K562 (cell line): ENCODE results near the gene CSNK1G2. TPM values are rescaled to one million over a fixed set of nuclear protein-coding genes. Genes with fewer than 3 reads are reported as not detected.

Experiments
- ATAC-seq: fragments of 200-7000 bp; cut with Tn5 transposase; 3 replicates; pipeline ENCODE4 v1.9.1; 2020; ENCODE audit warnings: moderate library complexity
- BruUV-seq: library from RNA; stranded (reverse); fragments of 400-500 nt; replicated peaks from 2 replicates; lab custom pipeline; 2021; lab: Mats Ljungman, UMichigan
- CTCF ChIA-PET: fragments of 300-600 bp; formaldehyde crosslinking; extraction: SDS; loops from one replicate; lab custom pipeline; 2021; ENCODE audit warnings: low intra/inter-chr PET ratio; lab: Yijun Ruan, JAX
- POLR2A ChIA-PET: fragments of 300-600, 350-650 bp; sonication (Branson Sonifier 250); formaldehyde crosslinking; extraction: SDS; loops from one replicate; lab custom pipeline; 2021; ENCODE audit warnings: antibody characterized with exemption, inconsistent platforms; lab: Yijun Ruan, JAX
- DNase-seq, 4 experiments: peaks; one replicate each; pipeline versions ENCODE4 v3.0.0 to v3.0.0-alpha.2; 2011 to 2018; ENCODE audit warnings: low spot score in 3 of 4, mixed read lengths in 3 of 4; ENCODE audit errors: extremely low read depth in 1 of 4
- FAIRE-seq: peaks from 2 replicates; lab custom pipeline; 2011; peaks lifted over from hg19 to GRCh38; lab: Jason Lieb, UNC
- H2AFZ ChIP-seq: 2 replicates; pipeline ENCODE4 v1.6.0; 2011; ENCODE audit warnings: low read depth, low read length, control low read depth, inconsistent platforms
- H3K27ac ChIP-seq: fragments of 200-600 bp; 3 replicates; pipeline ENCODE4 v1.8.0; 2011; ENCODE audit warnings: low read depth, mild to moderate bottlenecking, control low read depth, inconsistent platforms, low read length, moderate library complexity, mixed read lengths; ENCODE audit errors: extremely low read depth
- H3K27me3 ChIP-seq, 2 experiments: fragments of 300-600 bp in 1 of 2; 2 replicates in 1 of 2; 3 replicates in 1 of 2; pipeline versions ENCODE4 v1.6.0 to v1.8.0; 2011; ENCODE audit warnings: inconsistent platforms in 2 of 2, low read length in 2 of 2, mild to moderate bottlenecking in 1 of 2, mixed read lengths in 1 of 2, moderate library complexity in 1 of 2; ENCODE audit not compliant: control insufficient read depth in 2 of 2, insufficient read depth in 2 of 2
- H3K36me3 ChIP-seq: fragments of 300-600 bp; 3 replicates; pipeline ENCODE4 v1.8.0; 2011; ENCODE audit warnings: mild to moderate bottlenecking, low read length, inconsistent platforms; ENCODE audit not compliant: control insufficient read depth, insufficient read depth
- H3K4me1 ChIP-seq, 2 experiments: fragments of 200-600 bp in 1 of 2; replicated peaks in 1 of 2; 2 replicates in 1 of 2; 3 replicates in 1 of 2; pipeline versions ENCODE4 v1.5.1 to v1.8.0; 2011; ENCODE audit warnings: inconsistent platforms in 2 of 2, low read length in 2 of 2, mild to moderate bottlenecking in 1 of 2, mixed read lengths in 1 of 2, moderate library complexity in 1 of 2; ENCODE audit not compliant: control insufficient read depth in 2 of 2, insufficient read depth in 2 of 2
- H3K4me2 ChIP-seq: 2 replicates; pipeline ENCODE4 v1.6.1; 2011; ENCODE audit warnings: low read length, control low read depth, inconsistent platforms, mixed read lengths; ENCODE audit not compliant: insufficient read depth
- H3K4me3 ChIP-seq: fragments of 200-600 bp; sonication (generic), shearing (Covaris generic); 2 replicates; pipeline ENCODE4 v1.5.1; 2016; ENCODE audit warnings: control low read depth, inconsistent platforms
- H3K79me2 ChIP-seq: fragments of 200-600 bp; 3 replicates; pipeline ENCODE4 v1.8.0; 2011; ENCODE audit warnings: low read length, inconsistent platforms; ENCODE audit not compliant: control insufficient read depth, insufficient read depth
- H3K9ac ChIP-seq, 2 experiments: 2 replicates each; pipeline versions ENCODE4 v1.6.0 to v1.6.1; 2011; ENCODE audit warnings: low read depth in 2 of 2, low read length in 2 of 2, control low read depth in 1 of 2, inconsistent platforms in 1 of 2, mild to moderate bottlenecking in 1 of 2, mixed read lengths in 1 of 2; ENCODE audit not compliant: insufficient read depth in 1 of 2
- H3K9me1 ChIP-seq: one replicate; pipeline ENCODE4 v1.6.0; 2011; ENCODE audit warnings: inconsistent platforms, mild to moderate bottlenecking, low read length, moderate library complexity; ENCODE audit not compliant: control insufficient read depth, insufficient read depth
- H3K9me3 ChIP-seq: replicated peaks from 2 replicates; pipeline ENCODE4 v1.5.1; 2011; ENCODE audit warnings: low read depth, low read length, inconsistent platforms; ENCODE audit not compliant: control insufficient read depth, insufficient read depth
- H4K20me1 ChIP-seq: replicated peaks from 2 replicates; pipeline ENCODE4 v1.6.1; 2011; ENCODE audit warnings: low read length, inconsistent platforms, mixed read lengths; ENCODE audit not compliant: control insufficient read depth, insufficient read depth
- ATF7 ChIP-seq: fragments of 450-650 bp; IDR thresholded peaks from 2 replicates; pipeline ENCODE4 v1.7.1; 2014; ENCODE audit warnings: mild to moderate bottlenecking, moderate library complexity
- C11orf30 ChIP-seq: fragments of 450-650 bp; IDR thresholded peaks from 2 replicates; pipeline ENCODE4 v1.6.1; 2016; ENCODE audit warnings: low read depth, mild to moderate bottlenecking
- CBX5 ChIP-seq: IDR thresholded peaks from 2 replicates; pipeline ENCODE4 v1.6.1; 2014; ENCODE audit warnings: low read depth, borderline replicate concordance
- HDAC2 ChIP-seq: fragments of 450-650 bp; IDR thresholded peaks from 2 replicates; pipeline ENCODE4 v1.6.1; 2016; ENCODE audit warnings: mild to moderate bottlenecking
- PHF21A ChIP-seq: fragments of 450-650 bp; IDR thresholded peaks from 2 replicates; pipeline ENCODE4 v1.6.1; 2017; ENCODE audit warnings: low read depth, borderline replicate concordance
- YY1 ChIP-seq, 3 experiments: IDR thresholded peaks; 2 replicates each; pipeline ENCODE4 v1.6.1; 2011; ENCODE audit warnings: low read length in 2 of 3, mild to moderate bottlenecking in 2 of 3, moderate library complexity in 2 of 3, borderline replicate concordance in 1 of 3, control low read depth in 1 of 3, low read depth in 1 of 3; ENCODE audit not compliant: insufficient read depth in 3 of 3, insufficient replicate concordance in 2 of 3, control insufficient read depth in 1 of 3, insufficient read length in 1 of 3; ENCODE audit errors: extremely low read depth in 1 of 3
- WGBS: fragments of 100-300 bp; shearing (Covaris generic); methylation state at CpG from one replicate; pipeline ENCODE4 v1.1.6; 2016; ENCODE audit warnings: low coverage, mixed read lengths; ENCODE audit not compliant: insufficient coverage; ENCODE audit errors: missing lambda C conversion rate; 5-methylcytosine and 5-hydroxymethylcytosine counted together
- in situ Hi-C: fragments of 300-500 bp; cut with MboI; formaldehyde crosslinking; loops from 4 replicates; pipeline ENCODE4 v1.15.0; 2018; ENCODE audit warnings: inconsistent platforms, mixed read lengths
- intact Hi-C: fragments of 100-400 bp; cut with micrococcal nuclease; formaldehyde crosslinking; loops from 2 replicates; pipeline ENCODE4 v1.14.2; 2022
- polyA plus RNA-seq, 8 experiments: library from polyadenylated mRNA; depleted of rRNA in 4 of 8; stranded (reverse) in 5 of 8; unstranded in 3 of 8; fragments of >200 nt; fragmentation: Nextera tagmentation in 2 of 8; fragmentation: Illumina TruSeq in 1 of 8; extraction: Ambion mirVana in 2 of 8; extraction: Trizol in 1 of 8; gene quantifications; 2 replicates each; pipeline versions ENCODE4 v1.2.1 to v1.2.3, GENCODE V29; 2011 to 2014; ENCODE audit warnings: inconsistent platforms in 1 of 8, missing spikeins in 1 of 8
- total RNA-seq, 7 experiments: library from RNA; depleted of rRNA in 6 of 7; stranded (reverse); fragments of >200 nt in 6 of 7; fragmentation: Illumina TruSeq in 2 of 7; extraction: Trizol in 2 of 7; gene quantifications; 2 replicates each; pipeline versions ENCODE4 v1.2.1 to v1.2.3, GENCODE V29; 2011 to 2021; ENCODE audit warnings: low replicate concordance in 1 of 7
- TF ChIP-seq, protein P1 (sequence below): sonication (generic); formaldehyde crosslinking; IDR thresholded peaks from 2 replicates; pipeline ENCODE4 v1.8.1; 2022; ENCODE audit warnings: missing genetic modification reagents
- TF ChIP-seq, protein P2 (sequence below): fragments of 450-650 bp; conservative IDR thresholded peaks from 2 replicates; pipeline ENCODE4 v1.6.1; 2016; ENCODE audit warnings: missing genetic modification characterization, low read depth, mild to moderate bottlenecking, missing compliant biosample characterization, moderate library complexity

Gene CSNK1G2
- total and polyA plus RNA-seq, 9 of the 15 experiments (the other 6 are each of a cell fraction or from before 2014, with no cell fraction given): 0.48 to 119 (median 49.5) TPM

DNA sequence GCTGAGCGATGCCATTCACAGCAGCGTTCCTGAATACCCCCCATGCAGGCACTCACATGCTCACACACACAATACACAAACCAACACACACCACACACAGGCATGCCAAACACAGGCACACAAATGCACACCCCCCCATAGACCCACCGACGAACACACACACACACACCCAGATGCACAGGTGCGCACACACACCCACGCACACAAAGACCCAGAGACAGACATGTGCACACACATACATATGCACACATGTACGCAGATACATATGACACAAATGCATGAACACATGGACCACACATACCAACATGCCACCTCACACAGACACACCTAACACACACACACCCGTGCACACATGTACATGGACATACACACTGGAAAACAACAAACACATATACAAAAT is 7.0 kb upstream of the CSNK1G2 start:
- Histone ChIP-seq H3K4me2 (no peak overlapping the region), H3K4me3 (no peak overlapping the region), H3K9me1 (no peaks in the 10 kb centered on the region), H3K4me1 (peaks cover 13 to 47% of the 10 kb centered on the region in 2 experiments; a peak in 4 of 5 replicates), H2AFZ (no peak overlapping the region), H3K27ac (no peak overlapping the region), H4K20me1 (no peaks in the 10 kb centered on the region), H3K9ac (no peak overlapping the region), H3K79me2 (no peaks in the 10 kb centered on the region; the same call in 2 of the 3 replicates), H3K27me3 (no peaks in the 10 kb centered on the region), H3K9me3 (peaks cover 2% of the 10 kb centered on the region; the same call in 1 of the 2 replicates), H3K36me3 (no peaks in the 10 kb centered on the region)
- ChIA-PET POLR2A (interaction anchor here (1.6 kb wide), 1 partner anchor 18 kb away, joined by 4 read pairs; no protein-coding TSS in a partner anchor), CTCF (no interaction called here)
- no TSS peak for BruUV-seq
- no peak for ATAC-seq
- DNase-seq: no peak
- TF ChIP-seq HDAC2 (no peak), ATF7 (no peak), CBX5 (no peak), C11orf30 (no peak), PHF21A (no peak), YY1 (IDR thresholded peaks at IDR 0.05; ENCODE audit: borderline replicate concordance in 1 of 3, control insufficient read depth in 1 of 3, extremely low read depth in 1 of 3, insufficient read depth in 3 of 3, insufficient read length in 1 of 3, insufficient replicate concordance in 2 of 3, low read depth in 1 of 3, low read length in 2 of 3) (no peak)
- TF ChIP-seq, protein P1, sequence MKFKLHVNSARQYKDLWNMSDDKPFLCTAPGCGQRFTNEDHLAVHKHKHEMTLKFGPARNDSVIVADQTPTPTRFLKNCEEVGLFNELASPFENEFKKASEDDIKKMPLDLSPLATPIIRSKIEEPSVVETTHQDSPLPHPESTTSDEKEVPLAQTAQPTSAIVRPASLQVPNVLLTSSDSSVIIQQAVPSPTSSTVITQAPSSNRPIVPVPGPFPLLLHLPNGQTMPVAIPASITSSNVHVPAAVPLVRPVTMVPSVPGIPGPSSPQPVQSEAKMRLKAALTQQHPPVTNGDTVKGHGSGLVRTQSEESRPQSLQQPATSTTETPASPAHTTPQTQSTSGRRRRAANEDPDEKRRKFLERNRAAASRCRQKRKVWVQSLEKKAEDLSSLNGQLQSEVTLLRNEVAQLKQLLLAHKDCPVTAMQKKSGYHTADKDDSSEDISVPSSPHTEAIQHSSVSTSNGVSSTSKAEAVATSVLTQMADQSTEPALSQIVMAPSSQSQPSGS (CRISPR knock-in tag): no peak
- TF ChIP-seq, protein P2, sequence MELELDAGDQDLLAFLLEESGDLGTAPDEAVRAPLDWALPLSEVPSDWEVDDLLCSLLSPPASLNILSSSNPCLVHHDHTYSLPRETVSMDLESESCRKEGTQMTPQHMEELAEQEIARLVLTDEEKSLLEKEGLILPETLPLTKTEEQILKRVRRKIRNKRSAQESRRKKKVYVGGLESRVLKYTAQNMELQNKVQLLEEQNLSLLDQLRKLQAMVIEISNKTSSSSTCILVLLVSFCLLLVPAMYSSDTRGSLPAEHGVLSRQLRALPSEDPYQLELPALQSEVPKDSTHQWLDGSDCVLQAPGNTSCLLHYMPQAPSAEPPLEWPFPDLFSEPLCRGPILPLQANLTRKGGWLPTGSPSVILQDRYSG: no peak
- no peak for FAIRE-seq
- in situ Hi-C loops (no loop called here), intact Hi-C loops (no loop called here)
- 72% methylated on average over 8 of the region's 8 CpGs for WGBS
